ENCODE results near the gene ELF4.

Gene ELF4

GRCh38 chrX:130108647-130109428, 1.5 kb downstream of the ELF4 start:
- DNase-seq (ENCODE audit: low read depth in 1 of 2, low spot score in 1 of 2) = no peak
- no peak for TF ChIP-seq JUND (IDR thresholded peaks at IDR 0.05; ENCODE audit: low read depth)
- in situ Hi-C loops (cut with HindIII; ENCODE audit: low pct_unique_long_range_greater_than_20kb, low sequenced_read_pairs) = no loop called here

- no peak for TF ChIP-seq JUND (IDR thresholded peaks at IDR 0.05; ENCODE audit: low read depth)
- in situ Hi-C loops (cut with HindIII; ENCODE audit: low pct_unique_long_range_greater_than_20kb, low sequenced_read_pairs) = no loop called here
- DNase-seq (ENCODE audit: low read depth in 1 of 2, low spot score in 1 of 2) = no peak
Measured at GRCh38 chrX:130106071-130106470, 4.2 kb downstream of the ELF4 start.

DNA sequence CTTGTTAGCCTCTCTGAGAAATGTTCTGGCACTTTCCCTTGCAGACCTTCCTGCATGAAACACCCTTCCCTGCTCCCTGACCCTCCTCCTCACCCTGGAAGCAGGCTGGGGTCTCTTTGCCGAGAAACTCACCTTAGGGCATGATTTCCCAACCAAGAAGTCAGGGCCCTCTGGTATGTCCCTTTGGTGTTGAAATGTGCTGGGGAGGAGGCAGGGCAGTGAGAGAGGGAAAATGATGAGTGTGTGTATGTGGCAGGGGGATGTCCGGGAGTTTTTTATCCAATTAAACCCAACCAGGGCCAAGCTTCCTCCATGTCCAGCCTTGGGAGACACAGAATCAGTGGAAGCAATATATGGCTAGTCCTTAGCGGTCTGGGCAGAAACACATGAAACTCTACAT, 5.1 kb downstream of the ELF4 start:
- in situ Hi-C loops (cut with HindIII; ENCODE audit: low pct_unique_long_range_greater_than_20kb, low sequenced_read_pairs) = no loop called here
- TF ChIP-seq JUND (IDR thresholded peaks at IDR 0.05; ENCODE audit: low read depth) = no peak
- no peak for DNase-seq (ENCODE audit: low read depth in 1 of 2, low spot score in 1 of 2)

DNA sequence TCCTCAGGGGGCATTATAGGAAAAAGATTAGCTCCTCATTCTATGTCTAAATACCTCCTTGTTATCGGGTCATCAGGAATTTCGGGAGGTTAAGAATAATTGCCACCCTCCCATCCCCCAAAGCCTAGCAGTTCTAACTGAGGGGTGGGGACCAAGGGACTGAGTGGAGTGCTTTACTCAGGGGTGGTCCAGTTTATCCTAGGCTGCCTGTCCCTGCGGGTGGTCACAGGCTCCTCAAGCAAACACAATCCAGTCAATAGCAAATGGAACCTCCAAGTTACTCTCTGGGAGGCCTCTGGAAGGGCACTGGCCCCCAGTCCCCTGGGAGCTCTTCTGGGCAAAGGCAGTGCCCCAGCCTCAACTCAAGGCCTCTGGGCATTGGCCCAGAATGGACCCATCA, 6.7 kb downstream of the ELF4 start:
- no peak for TF ChIP-seq JUND (IDR thresholded peaks at IDR 0.05; ENCODE audit: low read depth)
- in situ Hi-C loops (cut with HindIII; ENCODE audit: low pct_unique_long_range_greater_than_20kb, low sequenced_read_pairs) = no loop called here
- no peak for DNase-seq (ENCODE audit: low read depth in 1 of 2, low spot score in 1 of 2)

DNA sequence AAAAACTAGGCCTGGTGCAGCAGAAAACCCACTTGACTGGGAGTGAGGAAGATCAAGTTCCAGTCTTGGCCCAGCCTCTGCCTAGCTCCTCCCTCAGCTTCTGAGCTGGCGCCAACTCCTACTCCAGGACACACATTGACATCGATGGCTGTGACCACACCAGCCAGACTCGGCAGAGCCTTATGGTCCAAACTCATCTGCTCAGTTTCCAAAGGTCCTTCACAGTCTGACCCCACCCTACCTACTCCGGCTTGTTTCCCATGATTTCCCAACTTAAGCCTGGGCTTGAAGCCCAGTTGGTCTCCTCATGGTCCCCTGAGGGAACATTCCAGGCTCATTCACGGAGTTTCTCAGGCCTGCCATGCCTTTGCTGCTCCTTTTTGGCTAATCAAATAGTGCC, 10.1 kb downstream of the ELF4 start:
- no peak for TF ChIP-seq JUND (IDR thresholded peaks at IDR 0.05; ENCODE audit: low read depth)
- in situ Hi-C loops (cut with HindIII; ENCODE audit: low pct_unique_long_range_greater_than_20kb, low sequenced_read_pairs) = no loop called here
- DNase-seq (ENCODE audit: low read depth in 1 of 2, low spot score in 1 of 2) = peak in 1 of 2 experiments; percentile 47

DNA sequence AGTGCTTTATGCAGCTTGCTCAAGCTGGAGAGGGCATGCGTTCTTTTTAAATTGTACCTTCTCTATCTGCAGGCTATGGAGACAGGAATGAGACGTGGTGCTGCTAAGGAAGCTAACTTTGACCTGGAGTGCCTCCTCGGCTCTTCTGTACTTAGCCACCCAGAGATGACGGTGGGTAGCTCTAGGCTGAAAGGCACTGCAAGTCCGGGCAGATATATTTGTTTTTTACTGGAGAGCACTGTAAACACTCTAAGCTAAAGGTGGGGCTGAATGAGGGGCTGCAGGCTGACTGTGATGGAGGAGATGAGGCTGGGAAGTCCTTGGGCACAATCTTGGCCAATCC, 12.1 kb downstream of the ELF4 start:
- no peak for DNase-seq (ENCODE audit: low read depth in 1 of 2, low spot score in 1 of 2)
- no peak for TF ChIP-seq JUND (IDR thresholded peaks at IDR 0.05; ENCODE audit: low read depth)
- in situ Hi-C loops (cut with HindIII; ENCODE audit: low pct_unique_long_range_greater_than_20kb, low sequenced_read_pairs) = no loop called here

DNA sequence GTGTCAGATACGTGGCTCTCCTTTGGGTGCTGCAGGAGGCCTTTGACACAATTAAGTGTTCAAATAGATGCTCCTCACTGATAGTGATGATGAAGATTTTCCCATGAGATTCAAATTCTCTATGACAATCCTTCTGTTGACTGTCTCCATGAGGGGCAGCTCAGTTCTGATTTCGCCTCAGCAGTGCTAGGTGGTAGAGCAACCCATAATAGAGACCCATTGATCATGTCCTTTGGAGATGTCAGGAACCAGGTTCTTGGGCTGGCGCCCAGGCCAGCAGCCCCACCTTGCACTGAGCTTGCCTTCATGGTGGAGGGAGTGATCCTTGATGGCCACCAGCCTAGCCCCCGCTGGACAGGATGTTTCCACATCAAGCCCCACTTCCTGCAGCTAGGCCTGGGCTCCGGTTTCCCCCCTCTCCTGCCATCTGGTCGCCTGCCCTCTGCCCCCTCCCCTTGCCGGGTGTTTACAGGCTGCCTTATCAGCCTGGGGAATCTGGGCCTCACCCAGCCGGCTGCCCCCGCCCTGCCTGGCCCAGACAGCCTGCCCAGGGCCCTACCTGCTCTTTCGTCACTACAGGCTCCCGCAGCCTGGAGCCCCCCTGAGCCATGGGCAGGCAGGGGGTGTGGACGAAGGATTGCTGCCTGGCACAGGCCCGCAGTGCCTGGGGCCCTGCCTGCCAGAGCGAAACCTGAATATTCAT, 12.6 kb downstream of the ELF4 start:
- DNase-seq (ENCODE audit: low read depth in 1 of 2, low spot score in 1 of 2) = no peak
- no peak for TF ChIP-seq JUND (IDR thresholded peaks at IDR 0.05; ENCODE audit: low read depth)
- in situ Hi-C loops (cut with HindIII; ENCODE audit: low pct_unique_long_range_greater_than_20kb, low sequenced_read_pairs) = no loop called here

DNA sequence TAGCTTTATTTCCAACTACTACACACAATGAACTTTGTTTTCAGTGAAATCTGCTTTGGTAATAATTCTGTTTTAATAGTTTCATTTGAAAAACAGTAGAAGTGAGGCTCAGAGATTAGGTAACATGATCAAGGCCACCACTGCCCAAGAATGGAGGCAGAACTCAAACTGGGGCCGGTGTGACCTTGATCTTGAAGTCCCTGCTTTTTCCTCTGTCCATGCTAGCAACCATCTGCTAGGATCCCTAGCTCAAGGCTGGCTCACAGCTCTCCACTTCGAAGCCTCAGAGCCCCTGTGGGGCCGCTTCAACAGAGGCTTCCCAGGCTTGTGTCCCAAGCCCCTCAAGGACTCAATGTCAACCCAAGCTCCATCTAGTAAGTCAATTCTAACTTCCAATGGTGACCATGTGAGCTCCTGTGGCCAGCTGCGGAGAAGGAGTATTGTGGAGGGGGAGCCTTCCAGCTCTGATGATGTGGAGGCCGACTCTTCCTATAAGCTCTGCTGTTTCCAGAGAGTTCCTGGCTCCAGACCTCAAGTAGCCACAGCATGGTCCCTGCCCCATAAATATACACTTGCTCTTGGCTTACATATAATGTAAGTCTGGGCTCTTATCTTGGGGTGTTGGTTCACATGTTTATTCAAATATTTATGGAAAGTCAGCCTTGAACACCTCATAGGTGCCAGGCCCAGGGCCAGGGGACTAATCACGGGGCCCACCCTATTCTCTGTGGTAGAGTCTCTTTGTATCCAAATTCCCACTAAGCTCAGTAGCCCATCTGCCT, 14.9 kb downstream of the ELF4 start:
- DNase-seq (ENCODE audit: low read depth in 1 of 2, low spot score in 1 of 2) = no peak
- TF ChIP-seq JUND (IDR thresholded peaks at IDR 0.05; ENCODE audit: low read depth) = no peak
- in situ Hi-C loops (cut with HindIII; ENCODE audit: low pct_unique_long_range_greater_than_20kb, low sequenced_read_pairs) = no loop called here

GRCh38 chrX:130094696-130095095, 15.6 kb downstream of the ELF4 start:
- in situ Hi-C loops (cut with HindIII; ENCODE audit: low pct_unique_long_range_greater_than_20kb, low sequenced_read_pairs) = no loop called here
- no peak for DNase-seq (ENCODE audit: low read depth in 1 of 2, low spot score in 1 of 2)
- TF ChIP-seq JUND (IDR thresholded peaks at IDR 0.05; ENCODE audit: low read depth) = no peak

DNA sequence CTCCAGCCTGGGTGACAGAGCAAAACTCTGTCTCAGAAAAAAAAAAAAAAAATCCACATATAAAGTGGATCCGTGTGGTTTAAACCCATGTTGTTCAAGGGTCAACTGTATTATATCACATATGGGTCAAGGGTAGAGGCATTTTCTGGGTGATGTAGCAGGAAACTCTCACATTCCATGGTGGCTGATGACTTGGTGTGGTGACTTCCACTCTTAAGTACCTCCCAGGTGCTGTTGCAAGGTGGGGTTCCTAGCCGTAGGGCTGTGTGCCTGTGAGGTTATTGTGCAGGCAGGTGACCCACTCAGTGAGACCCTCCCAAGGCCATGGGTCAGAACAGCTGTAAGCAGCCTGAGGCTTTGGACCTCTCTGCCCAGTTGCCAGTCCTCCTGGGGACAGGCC, 17.0 kb downstream of the ELF4 start:
- DNase-seq (ENCODE audit: low read depth in 1 of 2, low spot score in 1 of 2) = no peak
- in situ Hi-C loops (cut with HindIII; ENCODE audit: low pct_unique_long_range_greater_than_20kb, low sequenced_read_pairs) = no loop called here
- TF ChIP-seq JUND (IDR thresholded peaks at IDR 0.05; ENCODE audit: low read depth) = no peak

- in situ Hi-C loops (cut with HindIII; ENCODE audit: low pct_unique_long_range_greater_than_20kb, low sequenced_read_pairs) = no loop called here
- no peak for TF ChIP-seq JUND (IDR thresholded peaks at IDR 0.05; ENCODE audit: low read depth)
- no peak for DNase-seq (ENCODE audit: low read depth in 1 of 2, low spot score in 1 of 2)
Measured at GRCh38 chrX:130091980-130092522, 18.2 kb downstream of the ELF4 start.

DNA sequence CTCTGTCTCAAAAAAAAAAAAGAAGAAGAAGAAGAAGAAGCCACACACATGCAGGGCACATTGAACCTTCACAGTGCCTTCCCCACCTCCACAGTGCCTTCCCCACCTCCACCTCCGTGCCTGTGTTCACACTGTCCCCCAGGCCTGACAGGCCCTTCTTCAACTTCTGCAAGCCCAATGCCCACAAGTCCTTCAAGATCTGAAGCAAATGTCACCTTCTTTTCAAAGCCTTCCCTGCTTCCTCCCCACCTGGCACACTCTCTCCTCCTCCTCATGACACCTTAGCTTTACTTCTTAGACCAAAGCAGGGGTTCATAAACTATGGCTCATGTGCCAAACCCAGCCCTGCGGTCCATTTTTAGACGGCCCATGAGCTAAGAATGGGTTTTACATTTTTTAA, 19.9 kb downstream of the ELF4 start:
- TF ChIP-seq JUND (IDR thresholded peaks at IDR 0.05; ENCODE audit: low read depth) = no peak
- no peak for DNase-seq (ENCODE audit: low read depth in 1 of 2, low spot score in 1 of 2)
- in situ Hi-C loops (cut with HindIII; ENCODE audit: low pct_unique_long_range_greater_than_20kb, low sequenced_read_pairs) = no loop called here
